Activated naive CD8-positive, alpha-beta T cell (primary cell): ENCODE results near the gene SMARCA2.

ENCODE experiments used
- H3K27ac Mint-ChIP-seq: one replicate; pipeline ENCODE4 v1.8.0; 2021; ENCODE audit warnings: mixed read lengths
- H3K27me3 Mint-ChIP-seq: one replicate; pipeline ENCODE4 v1.8.0; 2021; ENCODE audit warnings: mixed read lengths
- H3K36me3 Mint-ChIP-seq: one replicate; pipeline ENCODE4 v1.8.0; 2021; ENCODE audit warnings: mixed read lengths
- H3K4me1 Mint-ChIP-seq: one replicate; pipeline ENCODE4 v1.8.0; 2021; ENCODE audit warnings: low read depth, mixed read lengths
- H3K4me3 Mint-ChIP-seq: one replicate; pipeline ENCODE4 v1.8.0; 2021; ENCODE audit warnings: mild to moderate bottlenecking, mixed read lengths
- H3K9me3 Mint-ChIP-seq: one replicate; pipeline ENCODE4 v1.8.0; 2021; ENCODE audit warnings: low read depth, mixed read lengths

The SMARCA2 gene

GRCh38 chr9:2022560-2022959, 7.4 kb downstream of the SMARCA2 start:
- Mint-ChIP-seq H3K36me3 (no peaks in the 10 kb centered on the region), H3K4me3 (peak overlapping the region; percentile 66), H3K9me3 (no peaks in the 10 kb centered on the region), H3K4me1 (peaks cover 94% of the 10 kb centered on the region), H3K27ac (peak overlapping the region; percentile 90), H3K27me3 (no peaks in the 10 kb centered on the region)

GRCh38 chr9:2023042-2023441, 7.9 kb downstream of the SMARCA2 start:
- Mint-ChIP-seq H3K4me1 (peaks cover 96% of the 10 kb centered on the region), H3K4me3 (peak overlapping the region; percentile 66), H3K27ac (peak overlapping the region; percentile 90), H3K9me3 (no peaks in the 10 kb centered on the region), H3K36me3 (no peaks in the 10 kb centered on the region), H3K27me3 (no peaks in the 10 kb centered on the region)

- Mint-ChIP-seq H3K4me3 (peak overlapping the region; percentile 66), H3K36me3 (no peaks in the 10 kb centered on the region), H3K27me3 (no peaks in the 10 kb centered on the region), H3K27ac (peak overlapping the region; percentile 90), H3K4me1 (peaks cover 96% of the 10 kb centered on the region), H3K9me3 (no peaks in the 10 kb centered on the region)
Observed at GRCh38 chr9:2023532-2023931, 8.4 kb downstream of the SMARCA2 start.

DNA sequence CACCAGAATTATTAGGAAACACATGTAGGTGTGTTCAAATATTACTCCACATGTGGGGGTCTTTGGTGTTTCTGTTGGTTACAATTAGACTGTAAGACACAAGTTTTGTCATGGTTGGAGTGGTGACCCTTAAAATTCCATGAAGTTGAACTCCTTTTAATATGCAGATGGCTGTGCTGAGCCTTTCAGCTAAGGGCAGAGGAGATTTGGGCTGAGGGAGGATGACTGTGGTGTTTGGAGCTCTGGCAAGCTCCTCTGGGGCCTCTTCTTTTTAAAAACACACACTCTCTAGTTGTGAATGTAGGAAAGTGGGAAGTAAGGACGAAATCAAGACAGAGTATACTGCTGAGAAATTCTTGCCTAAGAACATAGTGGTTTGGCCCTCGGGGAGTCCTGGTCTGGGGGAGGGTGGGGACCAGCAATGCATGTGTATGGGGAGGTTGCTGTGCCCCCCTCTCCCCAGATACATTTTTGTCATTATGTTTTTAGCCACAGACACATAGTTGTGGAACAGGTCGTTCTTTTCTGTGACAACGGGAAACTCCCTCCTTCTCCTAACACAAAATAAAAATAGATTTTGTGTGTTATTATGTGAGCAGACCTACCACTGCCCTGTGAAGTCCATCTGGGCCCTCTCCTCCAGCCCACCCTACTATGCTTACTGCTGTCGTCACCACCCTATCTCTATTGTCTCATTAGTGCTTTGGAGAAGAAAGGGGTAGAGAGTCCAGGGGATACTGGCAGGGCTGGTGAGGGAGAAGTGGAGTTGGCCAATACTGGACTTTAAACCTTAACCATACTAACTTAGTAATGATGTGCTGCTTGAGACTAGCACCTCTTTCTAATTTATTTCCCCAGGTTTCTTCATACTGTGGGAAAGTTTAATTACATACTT, 10.0 kb downstream of the SMARCA2 start:
- Mint-ChIP-seq H3K36me3 (no peaks in the 10 kb centered on the region), H3K27ac (peak overlapping the region; percentile 90), H3K4me1 (peaks cover 97% of the 10 kb centered on the region), H3K27me3 (no peaks in the 10 kb centered on the region), H3K9me3 (no peaks in the 10 kb centered on the region), H3K4me3 (no peak overlapping the region)

- Mint-ChIP-seq H3K9me3 (no peaks in the 10 kb centered on the region), H3K4me3 (peak overlapping the region; percentile 31), H3K36me3 (no peaks in the 10 kb centered on the region), H3K4me1 (peaks cover 95% of the 10 kb centered on the region), H3K27me3 (no peaks in the 10 kb centered on the region), H3K27ac (peak overlapping the region; percentile 47)
Observed at GRCh38 chr9:2026220-2026997, 11.3 kb downstream of the SMARCA2 start.

- Mint-ChIP-seq H3K36me3 (peaks cover 2% of the 10 kb centered on the region), H3K4me1 (peaks cover 95% of the 10 kb centered on the region), H3K4me3 (no peak overlapping the region), H3K9me3 (no peaks in the 10 kb centered on the region), H3K27ac (no peak overlapping the region), H3K27me3 (no peaks in the 10 kb centered on the region)
Observed at GRCh38 chr9:2027543-2028160, 12.5 kb downstream of the SMARCA2 start.

- H3K4me3 Mint-ChIP-seq = no peak overlapping the region
- H3K27me3 Mint-ChIP-seq = no peaks in the 10 kb centered on the region
- peak overlapping the region; percentile 8 for H3K27ac Mint-ChIP-seq
- H3K9me3 Mint-ChIP-seq = no peaks in the 10 kb centered on the region
- peaks cover 83% of the 10 kb centered on the region for H3K4me1 Mint-ChIP-seq
- peaks cover 6% of the 10 kb centered on the region for H3K36me3 Mint-ChIP-seq
Observed at GRCh38 chr9:2028888-2029287, 13.7 kb downstream of the SMARCA2 start.

- Mint-ChIP-seq H3K4me3 (no peak overlapping the region), H3K4me1 (peaks cover 77% of the 10 kb centered on the region), H3K27ac (peak overlapping the region; percentile 86), H3K36me3 (peaks cover 9% of the 10 kb centered on the region), H3K27me3 (no peaks in the 10 kb centered on the region), H3K9me3 (no peaks in the 10 kb centered on the region)
Observed at GRCh38 chr9:2029666-2030170, 14.6 kb downstream of the SMARCA2 start.

DNA sequence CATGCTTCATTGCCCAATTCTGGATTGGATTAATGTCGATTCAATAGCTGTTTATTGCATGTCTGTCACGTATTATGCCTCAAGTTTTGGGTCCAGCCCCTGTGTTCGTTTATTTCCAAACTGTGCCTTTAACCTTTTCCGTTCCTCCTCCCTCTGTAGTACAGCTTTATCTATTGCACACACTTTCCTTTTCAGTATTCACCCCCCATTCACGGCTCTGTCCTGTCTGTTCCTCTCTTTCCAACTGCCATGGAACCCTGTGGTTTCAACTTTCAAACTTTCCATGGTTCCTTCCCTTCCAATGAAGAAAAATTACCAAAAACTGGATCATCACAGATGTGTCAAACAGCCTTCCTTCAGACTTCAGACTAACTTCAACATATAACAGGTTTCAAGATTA, 17.1 kb downstream of the SMARCA2 start:
- H3K36me3 Mint-ChIP-seq = peaks cover 9% of the 10 kb centered on the region
- no peak overlapping the region for H3K4me3 Mint-ChIP-seq
- no peaks in the 10 kb centered on the region for H3K27me3 Mint-ChIP-seq
- no peaks in the 10 kb centered on the region for H3K9me3 Mint-ChIP-seq
- H3K27ac Mint-ChIP-seq = peak overlapping the region; percentile 79
- peaks cover 67% of the 10 kb centered on the region for H3K4me1 Mint-ChIP-seq

- Mint-ChIP-seq H3K36me3 (peaks cover 22% of the 10 kb centered on the region), H3K4me1 (peaks cover 30% of the 10 kb centered on the region), H3K4me3 (no peak overlapping the region), H3K27me3 (no peaks in the 10 kb centered on the region), H3K27ac (no peak overlapping the region), H3K9me3 (no peaks in the 10 kb centered on the region)
Observed at GRCh38 chr9:2036844-2037243, 21.7 kb downstream of the SMARCA2 start.

DNA sequence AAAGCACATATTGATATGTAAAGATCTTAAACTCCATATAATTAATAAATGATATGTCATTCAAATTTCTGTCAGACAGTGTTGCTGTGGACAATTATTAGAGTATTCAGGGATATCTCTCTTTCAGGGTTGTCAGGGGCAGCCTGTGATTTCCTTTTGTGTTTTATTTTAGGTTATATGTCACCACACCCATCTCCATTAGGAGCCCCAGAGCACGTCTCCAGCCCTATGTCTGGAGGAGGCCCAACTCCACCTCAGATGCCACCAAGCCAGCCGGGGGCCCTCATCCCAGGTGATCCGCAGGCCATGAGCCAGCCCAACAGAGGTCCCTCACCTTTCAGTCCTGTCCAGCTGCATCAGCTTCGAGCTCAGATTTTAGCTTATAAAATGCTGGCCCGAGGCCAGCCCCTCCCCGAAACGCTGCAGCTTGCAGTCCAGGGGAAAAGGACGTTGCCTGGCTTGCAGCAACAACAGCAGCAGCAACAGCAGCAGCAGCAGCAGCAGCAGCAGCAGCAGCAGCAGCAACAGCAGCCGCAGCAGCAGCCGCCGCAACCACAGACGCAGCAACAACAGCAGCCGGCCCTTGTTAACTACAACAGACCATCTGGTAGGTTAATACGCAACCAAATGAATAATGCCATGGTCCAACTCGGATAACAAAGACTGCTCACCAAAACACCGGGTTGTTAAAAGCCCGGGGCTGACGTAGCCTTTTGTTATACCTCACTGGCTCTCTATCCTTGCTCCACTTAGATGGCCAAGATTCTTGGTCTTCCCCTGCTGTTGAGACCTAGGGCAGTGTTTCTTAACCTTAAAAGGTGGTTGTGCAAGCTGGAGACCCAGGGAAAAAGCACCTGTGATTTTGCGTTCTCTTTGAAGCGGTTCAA, 24.4 kb downstream of the SMARCA2 start:
- H3K36me3 Mint-ChIP-seq = peaks cover 15% of the 10 kb centered on the region
- no peaks in the 10 kb centered on the region for H3K9me3 Mint-ChIP-seq
- no peak overlapping the region for H3K4me3 Mint-ChIP-seq
- no peaks in the 10 kb centered on the region for H3K27me3 Mint-ChIP-seq
- peaks cover 42% of the 10 kb centered on the region for H3K4me1 Mint-ChIP-seq
- H3K27ac Mint-ChIP-seq = no peak overlapping the region

DNA sequence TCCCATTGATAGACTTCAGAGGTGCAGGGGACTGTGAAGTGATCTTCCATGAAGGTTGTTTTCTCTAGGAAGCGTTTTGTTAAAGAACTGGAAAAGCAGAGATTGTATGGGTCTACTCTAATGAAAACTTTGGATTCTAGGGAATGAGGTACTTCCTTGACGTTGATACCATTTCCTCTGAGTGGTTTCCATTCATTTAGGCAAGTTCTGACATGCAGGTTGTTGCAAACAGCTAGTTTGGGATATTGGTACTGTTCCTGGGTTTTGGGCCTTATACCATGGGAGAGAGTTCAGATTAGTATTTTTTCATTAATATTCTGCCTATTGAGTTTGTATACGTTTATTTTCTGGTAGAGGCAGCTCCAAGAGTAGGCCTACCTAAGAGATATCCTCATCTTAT, 25.7 kb downstream of the SMARCA2 start:
- no peaks in the 10 kb centered on the region for H3K9me3 Mint-ChIP-seq
- H3K4me3 Mint-ChIP-seq = no peak overlapping the region
- peaks cover 47% of the 10 kb centered on the region for H3K4me1 Mint-ChIP-seq
- H3K27me3 Mint-ChIP-seq = no peaks in the 10 kb centered on the region
- peak overlapping the region; percentile 18 for H3K27ac Mint-ChIP-seq
- peaks cover 13% of the 10 kb centered on the region for H3K36me3 Mint-ChIP-seq

- Mint-ChIP-seq H3K4me3 (no peak overlapping the region), H3K4me1 (peaks cover 38% of the 10 kb centered on the region), H3K36me3 (peaks cover 13% of the 10 kb centered on the region), H3K27ac (peak overlapping the region; percentile 59), H3K9me3 (no peaks in the 10 kb centered on the region), H3K27me3 (no peaks in the 10 kb centered on the region)
Observed at GRCh38 chr9:2041736-2042135, 26.6 kb downstream of the SMARCA2 start.

DNA sequence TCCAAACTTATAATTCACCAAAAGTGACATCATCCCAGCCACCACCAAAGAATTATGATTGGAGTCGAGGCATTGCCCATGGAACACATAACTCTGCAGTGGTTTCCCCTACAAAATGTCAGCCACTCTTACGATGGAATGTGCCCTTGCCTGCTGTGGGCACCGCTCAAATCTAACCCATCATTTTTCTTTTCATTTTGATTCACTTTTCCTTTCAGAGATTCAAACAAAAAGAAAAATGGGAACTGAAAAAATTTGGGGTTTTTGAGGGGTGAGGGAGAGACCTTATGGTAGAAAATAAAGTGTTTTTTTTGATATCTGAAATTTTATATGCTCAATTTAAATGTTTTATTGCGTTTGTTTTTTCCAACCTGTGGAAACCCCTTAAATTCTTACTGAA, 28.1 kb downstream of the SMARCA2 start:
- Mint-ChIP-seq H3K27ac (peak overlapping the region; percentile 79), H3K9me3 (no peaks in the 10 kb centered on the region), H3K27me3 (no peaks in the 10 kb centered on the region), H3K4me1 (peaks cover 33% of the 10 kb centered on the region), H3K4me3 (no peak overlapping the region), H3K36me3 (peaks cover 13% of the 10 kb centered on the region)
